GM10266 (cell line): Measurements from ENCODE around the gene MYH7.

Source experiments
- DNase-seq: peaks from one replicate; pipeline ENCODE4 v3.0.0; 2012; ENCODE audit errors: extremely low spot score
- CTCF ChIP-seq: IDR thresholded peaks from 2 replicates; pipeline ENCODE4 v1.5.1; 2012; ENCODE audit warnings: mild to moderate bottlenecking, low read depth; ENCODE audit not compliant: control insufficient read depth, insufficient read depth; ENCODE audit errors: missing control alignments

MYH7 gene

GRCh38 chr14:23470947-23471346 is 35.5 kb upstream of the MYH7 start:
- no peak for DNase-seq
- TF ChIP-seq CTCF = no peak

- no peak for DNase-seq
- TF ChIP-seq CTCF = no peak
Observed at GRCh38 chr14:23469906-23470403, 34.5 kb upstream of the MYH7 start.

- TF ChIP-seq CTCF = peak; percentile 71
- DNase-seq = peak; percentile 91
Observed at GRCh38 chr14:23469127-23469905, 33.9 kb upstream of the MYH7 start, which contains the start of gene NGDN. Gene NGDN, plus strand, starts transcription at chr14:23469703. Its CDS starts 13 bp downstream, at chr14:23469716.

GRCh38 chr14:23468704-23469126 is 33.3 kb upstream of the MYH7 start:
- TF ChIP-seq CTCF = no peak
- no peak for DNase-seq

- TF ChIP-seq CTCF = no peak
- no peak for DNase-seq
Observed at GRCh38 chr14:23465261-23465660, 29.8 kb upstream of the MYH7 start.

GRCh38 chr14:23464700-23465099 is 29.2 kb upstream of the MYH7 start:
- DNase-seq = no peak
- TF ChIP-seq CTCF = no peak

- DNase-seq = no peak
Observed at GRCh38 chr14:23460960-23461359, 25.5 kb upstream of the MYH7 start.

More at GRCh38 chr14:23460960-23461359, 25.5 kb upstream of the MYH7 start:
- TF ChIP-seq CTCF = no peak
